ENCODE data around the gene B3GAT1.

- no peak for TF ChIP-seq POLR2A (IDR thresholded peaks at IDR 0.05)
- TF ChIP-seq CTCF (IDR thresholded peaks at IDR 0.05): no peak
These were observed 5.5 kb downstream of the B3GAT1 start for GRCh38 chr11:134406264-134407185.

Measured in lower leg skin (tissue), 3 donors.